Right lobe of liver (tissue), 4 donors: Measurements from ENCODE around the gene CDK12.

Source experiments
- POLR2A ChIP-seq: fragments of 450-650 bp; IDR thresholded peaks from one replicate; pipeline ENCODE4 v1.6.1; 2017; ENCODE audit warnings: antibody characterized with exemption, mild to moderate bottlenecking
- TF ChIP-seq, protein P1 (sequence below), 4 donors: fragments of 200-600 bp in 3 of 4; fragments of 450-650 bp in 1 of 4; IDR thresholded peaks; one replicate each; pipeline versions ENCODE4 v1.5.1 to v1.8.0; 2016 to 2022; ENCODE audit warnings: antibody characterized with exemption in 4 of 4, mild to moderate bottlenecking in 2 of 4
- donor health status: DM: no; HTN: no; CAD: no.
- donor health status: DM: no; HTN: no; CAD: no.
- donor health status: DM: no; HTN: yes; CAD: no.

DNA sequence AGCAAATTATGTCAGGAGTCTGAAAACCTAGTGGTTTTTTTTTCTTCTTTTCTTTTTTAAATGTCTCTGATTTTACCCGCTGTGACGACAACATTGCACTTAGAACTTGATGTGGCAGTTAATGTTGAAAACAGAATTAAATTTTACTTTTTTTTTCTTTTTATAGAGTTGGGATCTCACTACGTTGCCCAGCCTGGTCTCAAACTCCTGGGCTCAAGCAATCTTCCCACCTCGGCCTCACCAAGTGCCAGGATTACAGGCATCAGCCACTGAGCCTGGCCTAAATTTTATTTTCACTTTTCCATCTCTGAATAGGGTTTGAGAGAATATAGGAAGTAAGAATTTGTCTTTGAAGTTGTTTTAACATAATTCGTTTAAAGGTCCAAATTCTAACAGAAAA lies 52.6 kb downstream of the CDK12 start:
- TF ChIP-seq, protein P1, sequence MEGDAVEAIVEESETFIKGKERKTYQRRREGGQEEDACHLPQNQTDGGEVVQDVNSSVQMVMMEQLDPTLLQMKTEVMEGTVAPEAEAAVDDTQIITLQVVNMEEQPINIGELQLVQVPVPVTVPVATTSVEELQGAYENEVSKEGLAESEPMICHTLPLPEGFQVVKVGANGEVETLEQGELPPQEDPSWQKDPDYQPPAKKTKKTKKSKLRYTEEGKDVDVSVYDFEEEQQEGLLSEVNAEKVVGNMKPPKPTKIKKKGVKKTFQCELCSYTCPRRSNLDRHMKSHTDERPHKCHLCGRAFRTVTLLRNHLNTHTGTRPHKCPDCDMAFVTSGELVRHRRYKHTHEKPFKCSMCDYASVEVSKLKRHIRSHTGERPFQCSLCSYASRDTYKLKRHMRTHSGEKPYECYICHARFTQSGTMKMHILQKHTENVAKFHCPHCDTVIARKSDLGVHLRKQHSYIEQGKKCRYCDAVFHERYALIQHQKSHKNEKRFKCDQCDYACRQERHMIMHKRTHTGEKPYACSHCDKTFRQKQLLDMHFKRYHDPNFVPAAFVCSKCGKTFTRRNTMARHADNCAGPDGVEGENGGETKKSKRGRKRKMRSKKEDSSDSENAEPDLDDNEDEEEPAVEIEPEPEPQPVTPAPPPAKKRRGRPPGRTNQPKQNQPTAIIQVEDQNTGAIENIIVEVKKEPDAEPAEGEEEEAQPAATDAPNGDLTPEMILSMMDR (IDR thresholded peaks at IDR 0.05): no peak
- TF ChIP-seq POLR2A: no peak
